Activated CD8-positive, alpha-beta T cell treated with anti-CD3 and anti-CD28 coated beads for 36 hours (primary cell): ENCODE measurements around the gene DND1. TPM values are rescaled to one million over a fixed set of nuclear protein-coding genes. Genes with fewer than 3 reads are reported as not detected.
"Not testable (repeated sequence)": the region's sequence is repeated elsewhere in the genome, so short reads cannot be mapped to it uniquely, and the experiment has no call there.

Source experiments
- ATAC-seq: fragments of 200-7000 bp; cut with Tn5 transposase; one replicate; pipeline ENCODE4 v1.10.0; 2021; ENCODE audit warnings: mild to moderate bottlenecking, moderate library complexity
- CTCF ChIA-PET: fragments of 350-600 bp; sonication (Branson Sonifier 250); formaldehyde crosslinking; loops from one replicate; lab custom pipeline; 2021; ENCODE audit warnings: antibody characterized with exemption; lab: Charles Lee
- POLR2A ChIA-PET: fragments of 350-600 bp; sonication (Branson Sonifier 250); formaldehyde crosslinking; loops from one replicate; lab custom pipeline; 2021; ENCODE audit warnings: antibody characterized with exemption; lab: Charles Lee
- DNase-seq: peaks from one replicate; pipeline ENCODE4 v3.0.0-alpha.2; 2020
- H3K27ac Mint-ChIP-seq: one replicate; pipeline ENCODE4 v1.8.0; 2021; ENCODE audit warnings: mild to moderate bottlenecking, mixed read lengths
- H3K27me3 Mint-ChIP-seq: one replicate; pipeline ENCODE4 v1.8.0; 2021; ENCODE audit warnings: mixed read lengths
- H3K36me3 Mint-ChIP-seq: one replicate; pipeline ENCODE4 v1.8.0; 2021; ENCODE audit warnings: low read depth, mixed read lengths
- H3K4me1 Mint-ChIP-seq: one replicate; pipeline ENCODE4 v1.8.0; 2021; ENCODE audit warnings: low read depth, mixed read lengths
- H3K4me3 Mint-ChIP-seq: one replicate; pipeline ENCODE4 v1.8.0; 2021; ENCODE audit warnings: mild to moderate bottlenecking, moderate library complexity, mixed read lengths
- H3K9me3 Mint-ChIP-seq: one replicate; pipeline ENCODE4 v1.8.0; 2021; ENCODE audit warnings: mixed read lengths
- intact Hi-C: fragments of 100-400 bp; cut with micrococcal nuclease; formaldehyde crosslinking; loops from one replicate; pipeline ENCODE4 v1.10.0; 2022
- total RNA-seq, 2 experiments: library from RNA; stranded (reverse); gene quantifications; one replicate each; pipeline ENCODE4 v1.2.3, GENCODE V29; 2021
- TF ChIP-seq, protein P1 (sequence below): fragments of 200-600 bp; IDR thresholded peaks from one replicate; pipeline ENCODE4 v1.8.0; 2022; ENCODE audit warnings: antibody characterized with exemption, mild to moderate bottlenecking

The DND1 gene
- total RNA-seq, 2 experiments from 2014 or later: 2.9 to 3.2 TPM

DNA sequence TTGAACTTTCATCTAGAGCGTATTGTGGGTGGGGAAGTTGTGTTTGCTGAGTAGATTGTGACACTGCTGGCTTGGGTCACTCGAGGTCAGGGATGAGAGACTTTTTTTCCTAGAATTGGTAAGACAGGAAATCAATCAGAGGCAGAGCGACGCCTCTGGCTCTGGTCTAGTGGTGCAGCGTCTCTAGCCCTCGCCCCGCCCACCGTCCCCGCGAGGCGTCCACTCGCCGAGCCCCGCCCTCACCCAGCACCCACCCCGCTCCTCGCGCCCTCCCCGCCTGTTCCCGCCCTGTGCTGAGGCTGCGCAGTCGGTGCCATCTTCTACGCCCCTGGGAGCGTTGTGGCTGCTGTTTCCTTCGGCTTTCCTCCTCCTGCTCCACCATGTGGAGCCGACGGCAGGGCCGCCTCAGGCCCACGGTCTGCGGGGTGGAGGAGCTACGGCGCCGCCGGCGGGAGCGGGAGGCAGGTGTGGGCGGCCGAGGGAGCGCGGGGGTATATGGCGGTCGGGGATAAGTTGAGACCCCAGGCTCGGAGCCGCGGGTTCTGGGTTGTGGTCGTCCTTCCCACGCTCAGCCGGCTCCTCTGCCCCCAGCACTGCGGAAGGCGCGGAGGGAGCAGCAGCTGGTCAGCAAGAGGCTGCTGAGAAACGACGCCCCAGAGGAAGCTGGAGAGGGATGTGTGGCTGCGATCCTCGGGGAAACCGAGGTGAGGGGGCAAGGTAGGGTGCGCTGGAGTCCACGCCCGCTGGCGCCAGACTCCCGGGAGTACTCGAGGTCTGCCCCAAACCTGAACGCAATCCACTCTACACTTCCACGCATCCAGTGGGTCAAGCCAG is 34.0 kb downstream of the DND1 start, which contains the start of gene TMCO6:
TMCO6 (plus strand) TSS at position 304 of the 834 bp plus-strand sequence; CDS start at position 381, 77 bp downstream.
- Mint-ChIP-seq H3K9me3 (no peaks in the 10 kb centered on the region), H3K4me1 (peaks cover 42% of the 10 kb centered on the region), H3K27me3 (no peaks in the 10 kb centered on the region), H3K27ac (peak within 1 kb of the TSS; percentile 86), H3K36me3 (peaks cover 28% of the 10 kb centered on the region), H3K4me3 (peak within 1 kb of the TSS; percentile 78)
- TF ChIP-seq, protein P1, sequence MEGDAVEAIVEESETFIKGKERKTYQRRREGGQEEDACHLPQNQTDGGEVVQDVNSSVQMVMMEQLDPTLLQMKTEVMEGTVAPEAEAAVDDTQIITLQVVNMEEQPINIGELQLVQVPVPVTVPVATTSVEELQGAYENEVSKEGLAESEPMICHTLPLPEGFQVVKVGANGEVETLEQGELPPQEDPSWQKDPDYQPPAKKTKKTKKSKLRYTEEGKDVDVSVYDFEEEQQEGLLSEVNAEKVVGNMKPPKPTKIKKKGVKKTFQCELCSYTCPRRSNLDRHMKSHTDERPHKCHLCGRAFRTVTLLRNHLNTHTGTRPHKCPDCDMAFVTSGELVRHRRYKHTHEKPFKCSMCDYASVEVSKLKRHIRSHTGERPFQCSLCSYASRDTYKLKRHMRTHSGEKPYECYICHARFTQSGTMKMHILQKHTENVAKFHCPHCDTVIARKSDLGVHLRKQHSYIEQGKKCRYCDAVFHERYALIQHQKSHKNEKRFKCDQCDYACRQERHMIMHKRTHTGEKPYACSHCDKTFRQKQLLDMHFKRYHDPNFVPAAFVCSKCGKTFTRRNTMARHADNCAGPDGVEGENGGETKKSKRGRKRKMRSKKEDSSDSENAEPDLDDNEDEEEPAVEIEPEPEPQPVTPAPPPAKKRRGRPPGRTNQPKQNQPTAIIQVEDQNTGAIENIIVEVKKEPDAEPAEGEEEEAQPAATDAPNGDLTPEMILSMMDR: peak; percentile 72
- intact Hi-C loops: loop anchor here (5.0 kb wide), 2 partner anchors 92 to 282 kb away; partner anchors contain the start of gene EIF4EBP3
- POLR2A ChIA-PET: interaction anchor here (0.8 to 2.4 kb wide), 9 partner anchors 8 to 237 kb away, joined by 3 to 14 read pairs (median 4); partner anchors contain the start of genes EIF4EBP3, IK and NDUFA2
- CTCF ChIA-PET: interaction anchor here (0.7 to 2.4 kb wide), 10 partner anchors 8 to 288 kb away, joined by 3 to 10 read pairs (median 3); partner anchors contain the start of genes ANKHD1, EIF4EBP3, IK and NDUFA2
- peak; percentile 97 for ATAC-seq
- DNase-seq: peak; percentile 98

DNA sequence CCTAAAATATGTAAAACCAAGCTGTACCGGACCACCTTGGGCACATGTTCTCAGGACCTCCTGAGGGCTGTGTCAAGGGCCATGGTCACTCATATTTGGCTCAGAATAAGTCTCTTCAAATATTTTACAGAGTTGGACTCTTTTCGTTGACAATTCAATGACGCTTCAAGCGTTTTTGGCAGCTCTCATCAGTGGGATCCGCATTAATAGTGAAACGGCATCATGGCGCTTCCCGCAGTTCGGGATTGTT is 34.6 kb downstream of the DND1 start:
- Mint-ChIP-seq H3K36me3 (peaks cover 24% of the 10 kb centered on the region), H3K4me3 (peak overlapping the region; percentile 78), H3K27ac (peak overlapping the region; percentile 86), H3K4me1 (peaks cover 41% of the 10 kb centered on the region)
- DNase-seq, ATAC-seq, H3K27me3 Mint-ChIP-seq, H3K9me3 Mint-ChIP-seq: not testable (repeated sequence)
- ChIA-PET CTCF (interaction anchor here (0.7 to 2.4 kb wide), 9 partner anchors 9 to 287 kb away, joined by 3 to 10 read pairs (median 3); partner anchors contain the start of genes EIF4EBP3, IK and NDUFA2), POLR2A (interaction anchor here (1.5 to 2.4 kb wide), 5 partner anchors 8 to 91 kb away, joined by 4 to 14 read pairs (median 5); partner anchors contain the start of genes EIF4EBP3, IK and NDUFA2)
- intact Hi-C loops: loop anchor here (5.0 kb wide), 2 partner anchors 92 to 282 kb away; partner anchors contain the start of gene EIF4EBP3

DNA sequence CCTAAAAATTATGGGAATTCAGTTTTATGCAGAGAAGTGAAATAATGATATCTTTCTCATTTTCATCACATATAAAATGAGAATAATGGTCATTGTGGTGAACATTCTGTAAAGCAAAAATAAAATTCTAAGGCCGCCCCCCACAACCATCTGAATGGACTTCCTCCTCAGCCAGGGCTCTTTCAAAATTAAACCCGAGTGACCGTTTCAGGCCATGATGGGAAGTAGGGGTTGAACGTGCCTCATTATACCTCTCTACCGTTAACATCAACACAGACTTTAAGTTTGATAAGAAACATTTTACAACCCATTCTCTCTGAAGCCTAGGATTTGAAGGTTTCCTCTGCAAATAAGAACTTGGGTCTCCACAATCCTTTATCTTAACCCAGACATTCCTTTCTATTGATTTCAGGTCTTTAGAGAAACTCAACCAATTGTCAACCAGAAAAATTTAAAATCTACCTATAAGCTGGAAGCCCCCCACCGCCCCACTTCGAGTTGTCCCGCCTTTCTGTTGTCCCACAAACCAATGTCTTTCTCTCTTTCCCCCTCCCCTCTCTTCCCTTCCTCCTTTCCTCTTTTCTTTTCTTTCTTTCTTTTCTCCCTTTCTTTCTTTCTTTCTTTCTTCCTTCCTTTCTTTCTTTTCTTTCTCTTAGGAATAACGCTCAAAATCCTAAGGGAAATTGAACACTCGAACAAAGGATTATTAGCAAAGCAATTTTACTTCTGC is 35.8 kb downstream of the DND1 start:
- POLR2A ChIA-PET: interaction anchor here (0.8 to 3.0 kb wide), 2 partner anchors 9 to 451 kb away, joined by 3 to 16 read pairs; partner anchors contain the start of genes IK and NDUFA2
- Mint-ChIP-seq H3K4me1 (peaks cover 50% of the 10 kb centered on the region), H3K27me3 (peaks cover 5% of the 10 kb centered on the region), H3K27ac (peak overlapping the region; percentile 86), H3K4me3 (no peak overlapping the region), H3K9me3 (no peaks in the 10 kb centered on the region), H3K36me3 (peaks cover 18% of the 10 kb centered on the region)
- no peak for ATAC-seq
- intact Hi-C loops: loop anchor here (5.0 kb wide), 2 partner anchors 90 to 280 kb away; partner anchors contain the start of gene EIF4EBP3
- DNase-seq: no peak
- CTCF ChIA-PET: interaction anchor here (0.9 to 2.4 kb wide), 4 partner anchors 90 to 286 kb away, joined by 3 to 10 read pairs (median 6); partner anchors contain the start of gene EIF4EBP3
- TF ChIP-seq, protein P1: no peak

DNA sequence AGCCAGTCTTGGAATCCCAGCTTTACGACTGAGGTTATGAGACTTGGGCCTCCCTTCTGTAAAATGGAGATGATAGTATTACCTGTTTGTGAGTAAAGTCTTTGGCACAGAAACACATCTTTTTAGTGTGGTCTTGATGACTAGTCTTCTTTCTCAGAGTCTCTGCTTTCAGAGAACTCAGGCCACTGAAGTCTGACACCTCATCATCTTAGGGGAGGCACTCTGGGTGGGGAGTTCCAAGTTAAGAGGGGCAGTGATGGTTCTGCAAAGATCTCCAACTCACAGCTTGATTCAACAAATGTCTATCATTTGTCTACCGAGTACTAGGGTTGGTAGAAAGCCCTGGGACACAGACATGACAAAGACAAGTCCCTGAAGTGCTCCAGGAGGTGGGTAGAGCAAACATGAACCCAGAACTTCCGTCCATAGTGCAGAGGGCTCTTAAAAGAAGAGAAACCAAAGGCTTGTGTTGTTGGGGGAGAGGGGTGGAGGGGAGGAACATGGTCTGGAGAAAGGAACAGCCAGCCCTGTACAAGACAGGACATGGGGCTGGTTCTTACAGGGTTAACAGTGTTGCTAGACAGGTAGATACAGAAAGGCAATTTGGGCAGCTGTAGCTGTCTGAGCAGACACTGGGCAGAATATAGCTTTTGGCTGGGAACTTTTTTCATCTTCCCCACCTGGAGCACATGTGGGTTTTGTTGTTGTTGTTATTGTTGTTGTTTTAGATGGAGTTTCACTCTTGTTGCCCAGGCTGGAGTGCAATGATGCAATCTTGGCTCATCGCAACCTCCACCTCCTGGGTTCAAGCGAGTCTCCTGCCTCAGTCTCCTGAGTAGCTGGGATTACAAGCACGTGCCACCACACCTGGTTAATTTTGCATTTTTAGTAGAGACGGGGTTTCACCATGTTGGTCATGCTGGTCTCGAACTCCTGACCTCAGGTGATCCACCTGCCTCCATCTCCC is 37.8 kb downstream of the DND1 start:
- POLR2A ChIA-PET: interaction anchor here (0.9 to 3.0 kb wide), 4 partner anchors 11 to 234 kb away, joined by 3 to 16 read pairs (median 4); partner anchors contain the start of genes ANKHD1, IK and NDUFA2
- H3K9me3 Mint-ChIP-seq: no peaks in the 10 kb centered on the region
- peaks cover 40% of the 10 kb centered on the region for H3K4me1 Mint-ChIP-seq
- H3K27ac Mint-ChIP-seq: peak overlapping the region; percentile 71
- TF ChIP-seq, protein P1: no peak
- CTCF ChIA-PET: interaction anchor here (0.9 to 3.2 kb wide), 29 partner anchors 9 to 272 kb away, joined by 3 to 16 read pairs (median 4); partner anchors contain the start of genes EIF4EBP3, HARS1, HARS2 and IK
- intact Hi-C loops: loop anchor here (5.0 kb wide), 2 partner anchors 88 to 278 kb away; partner anchors contain the start of gene EIF4EBP3
- peaks cover 14% of the 10 kb centered on the region for H3K27me3 Mint-ChIP-seq
- peaks cover 4% of the 10 kb centered on the region for H3K36me3 Mint-ChIP-seq
- DNase-seq (peak; percentile 30), ATAC-seq (peak; percentile 5)
- no peak overlapping the region for H3K4me3 Mint-ChIP-seq
